Lower lobe of right lung (tissue), 2 donors: ENCODE measurements around the gene ZIM2. TPM values are rescaled to one million over a fixed set of nuclear protein-coding genes. Genes with fewer than 3 reads are reported as not detected.
A peak's percentile ranks its signal among the peaks of the same experiment; 100 is the strongest.

Experiments
- ATAC-seq, 2 donors: fragments of 200-7000 bp; cut with Tn5 transposase; one replicate each; pipeline ENCODE4 v1.9.1; 2020 to 2022; ENCODE audit warnings: mild to moderate bottlenecking in 2 of 2, moderate library complexity in 2 of 2
- DNase-seq: peaks from one replicate; pipeline ENCODE4 v3.0.0-alpha.2; 2020
- H3K27ac ChIP-seq: fragments of 200-600 bp; one replicate; pipeline ENCODE4 v1.8.0; 2022
- H3K27me3 ChIP-seq: fragments of 200-600 bp; one replicate; pipeline ENCODE4 v1.8.0; 2022; ENCODE audit warnings: low read depth
- H3K36me3 ChIP-seq: fragments of 200-600 bp; one replicate; pipeline ENCODE4 v1.8.0; 2022; ENCODE audit warnings: mild to moderate bottlenecking
- H3K4me1 ChIP-seq: fragments of 200-600 bp; one replicate; pipeline ENCODE4 v1.8.0; 2022
- H3K4me3 ChIP-seq: fragments of 200-600 bp; one replicate; pipeline ENCODE4 v1.8.0; 2022; ENCODE audit warnings: mild to moderate bottlenecking
- H3K9me3 ChIP-seq: fragments of 200-600 bp; one replicate; pipeline ENCODE4 v1.8.0; 2022
- intact Hi-C: fragments of 100-400 bp; cut with DNase I; formaldehyde crosslinking; loops from one replicate; pipeline ENCODE4 v1.11.0; 2022
- total RNA-seq: library from RNA; stranded (reverse); fragmentation: NEBNext Ultra II Directional; extraction: Animal tissue kit (Norgen Biotek cat#: 25700); gene quantifications from one replicate; pipeline ENCODE4 v1.2.1, GENCODE V29; 2021
- TF ChIP-seq, protein P1 (sequence below): fragments of 200-600 bp; IDR thresholded peaks from one replicate; pipeline ENCODE4 v1.8.0; 2022; ENCODE audit warnings: antibody characterized with exemption, mild to moderate bottlenecking
- donor health status: DM: no; HTN: yes; CAD: no; lungs with severe emphysema.

The ZIM2 gene
- total RNA-seq, 1 donor from 2014 or later = not detected

DNA sequence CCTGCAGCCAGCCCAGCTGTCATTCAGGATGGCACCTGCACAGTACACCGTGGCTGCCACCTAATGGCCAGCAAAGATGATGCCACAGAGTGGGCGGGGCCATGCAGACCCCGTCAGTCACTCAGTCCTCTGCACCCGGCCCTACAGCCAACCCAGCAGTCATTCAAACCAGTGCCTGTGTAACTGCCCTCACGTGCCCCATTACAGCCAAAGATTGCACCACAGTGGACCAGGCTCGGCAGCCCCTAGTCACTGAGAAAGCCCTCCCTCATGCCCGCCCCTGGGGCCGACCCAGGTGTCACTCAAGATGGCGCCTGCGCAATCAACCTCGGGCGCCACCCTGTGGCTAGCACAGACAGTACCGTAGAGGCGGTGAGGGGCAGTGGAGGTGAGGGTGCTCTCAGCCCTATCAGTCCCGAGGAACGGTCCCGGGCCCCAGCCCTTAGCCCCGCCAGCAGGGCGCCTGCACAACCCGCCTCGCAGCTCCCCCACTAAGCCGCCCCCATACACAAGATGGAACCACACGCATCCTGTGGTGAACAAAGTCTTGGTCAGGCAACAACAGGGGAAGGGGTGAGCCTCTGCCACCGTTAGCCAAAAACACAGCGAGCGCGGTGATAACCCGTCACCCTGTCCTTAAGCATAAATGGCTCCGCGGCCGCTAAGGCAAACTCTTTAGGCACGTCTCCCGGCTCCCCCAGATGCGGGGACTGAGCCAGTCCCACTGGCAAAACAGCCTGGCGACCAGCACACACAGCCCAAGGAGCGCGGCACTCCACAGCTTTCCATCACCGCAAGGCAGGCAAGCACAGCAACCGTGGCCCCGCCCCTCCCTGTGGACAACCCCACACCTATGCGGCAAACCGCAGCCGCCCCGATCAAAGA lies 2.3 kb downstream of the ZIM2 start:
- Histone ChIP-seq H3K4me1 (no peaks in the 10 kb centered on the region), H3K27ac (peak overlapping the region; percentile 70), H3K36me3 (no peaks in the 10 kb centered on the region), H3K27me3 (peaks cover 14% of the 10 kb centered on the region), H3K9me3 (peaks cover 5% of the 10 kb centered on the region), H3K4me3 (peak overlapping the region; percentile 44)
- TF ChIP-seq, protein P1, sequence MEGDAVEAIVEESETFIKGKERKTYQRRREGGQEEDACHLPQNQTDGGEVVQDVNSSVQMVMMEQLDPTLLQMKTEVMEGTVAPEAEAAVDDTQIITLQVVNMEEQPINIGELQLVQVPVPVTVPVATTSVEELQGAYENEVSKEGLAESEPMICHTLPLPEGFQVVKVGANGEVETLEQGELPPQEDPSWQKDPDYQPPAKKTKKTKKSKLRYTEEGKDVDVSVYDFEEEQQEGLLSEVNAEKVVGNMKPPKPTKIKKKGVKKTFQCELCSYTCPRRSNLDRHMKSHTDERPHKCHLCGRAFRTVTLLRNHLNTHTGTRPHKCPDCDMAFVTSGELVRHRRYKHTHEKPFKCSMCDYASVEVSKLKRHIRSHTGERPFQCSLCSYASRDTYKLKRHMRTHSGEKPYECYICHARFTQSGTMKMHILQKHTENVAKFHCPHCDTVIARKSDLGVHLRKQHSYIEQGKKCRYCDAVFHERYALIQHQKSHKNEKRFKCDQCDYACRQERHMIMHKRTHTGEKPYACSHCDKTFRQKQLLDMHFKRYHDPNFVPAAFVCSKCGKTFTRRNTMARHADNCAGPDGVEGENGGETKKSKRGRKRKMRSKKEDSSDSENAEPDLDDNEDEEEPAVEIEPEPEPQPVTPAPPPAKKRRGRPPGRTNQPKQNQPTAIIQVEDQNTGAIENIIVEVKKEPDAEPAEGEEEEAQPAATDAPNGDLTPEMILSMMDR = peak; percentile 35
- DNase-seq (peak; percentile 60), ATAC-seq (peak; percentile 57 to 66)
- intact Hi-C loops = no loop called here

DNA sequence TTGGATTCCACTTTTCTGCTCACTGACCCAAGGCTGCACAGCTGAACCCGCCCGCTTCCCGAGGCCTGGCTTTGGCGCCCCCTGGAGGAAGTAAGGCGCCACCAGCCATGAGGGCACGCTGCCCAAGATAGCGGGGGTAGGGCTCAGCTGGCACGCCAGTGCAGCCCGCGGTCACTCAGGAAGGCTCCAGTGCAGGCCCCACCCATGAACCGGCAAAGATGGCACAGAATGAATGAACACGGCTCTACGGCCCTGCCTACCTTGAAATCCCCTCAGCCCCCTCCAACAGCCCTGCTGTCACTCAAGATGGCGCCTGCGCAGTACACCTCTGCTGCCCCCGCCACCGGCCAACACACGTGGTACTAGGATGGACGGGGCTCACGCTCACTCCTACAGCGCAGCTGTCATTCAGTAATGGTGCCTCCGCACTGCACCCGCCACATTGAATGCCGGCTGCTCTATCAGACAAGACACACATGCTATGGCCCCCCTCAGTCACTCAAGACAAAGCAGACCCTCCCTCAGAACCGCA lies 3.0 kb downstream of the ZIM2 start:
- DNase-seq (peak; percentile 71), ATAC-seq (peak; percentile 10 to 51)
- TF ChIP-seq, protein P1 = peak; percentile 43
- intact Hi-C loops = no loop called here
- no peaks in the 10 kb centered on the region for H3K4me1 ChIP-seq
- H3K9me3 ChIP-seq = peaks cover 5% of the 10 kb centered on the region
- peak overlapping the region; percentile 70 for H3K27ac ChIP-seq
- peaks cover 14% of the 10 kb centered on the region for H3K27me3 ChIP-seq
- H3K36me3 ChIP-seq = no peaks in the 10 kb centered on the region
- H3K4me3 ChIP-seq = peak overlapping the region; percentile 44

DNA sequence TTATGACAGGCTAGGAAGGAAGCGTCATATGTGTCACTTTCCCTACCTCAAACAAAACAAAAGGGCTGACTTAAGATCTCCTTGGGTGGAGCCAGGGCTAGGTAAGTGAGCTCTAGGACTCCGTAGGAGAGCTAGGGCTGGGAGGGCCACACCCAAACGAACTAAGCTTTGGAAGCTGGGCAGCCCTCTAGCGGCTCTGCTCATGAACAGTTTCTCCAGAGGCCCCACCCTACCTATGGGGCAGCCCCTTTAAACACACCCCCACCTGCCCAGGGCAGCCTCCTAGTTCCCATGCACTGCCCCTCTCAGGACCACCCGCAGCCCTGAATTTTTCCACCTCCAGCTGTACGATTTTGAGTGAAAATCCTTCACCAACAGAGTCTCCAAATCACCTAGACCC lies 3.5 kb downstream of the ZIM2 start:
- Histone ChIP-seq H3K27me3 (peaks cover 14% of the 10 kb centered on the region), H3K4me3 (no peak overlapping the region), H3K9me3 (peaks cover 5% of the 10 kb centered on the region), H3K36me3 (no peaks in the 10 kb centered on the region), H3K4me1 (no peaks in the 10 kb centered on the region), H3K27ac (peak overlapping the region; percentile 21)
- TF ChIP-seq, protein P1 = no peak
- ATAC-seq (no peak), DNase-seq (no peak)
- intact Hi-C loops = no loop called here

DNA sequence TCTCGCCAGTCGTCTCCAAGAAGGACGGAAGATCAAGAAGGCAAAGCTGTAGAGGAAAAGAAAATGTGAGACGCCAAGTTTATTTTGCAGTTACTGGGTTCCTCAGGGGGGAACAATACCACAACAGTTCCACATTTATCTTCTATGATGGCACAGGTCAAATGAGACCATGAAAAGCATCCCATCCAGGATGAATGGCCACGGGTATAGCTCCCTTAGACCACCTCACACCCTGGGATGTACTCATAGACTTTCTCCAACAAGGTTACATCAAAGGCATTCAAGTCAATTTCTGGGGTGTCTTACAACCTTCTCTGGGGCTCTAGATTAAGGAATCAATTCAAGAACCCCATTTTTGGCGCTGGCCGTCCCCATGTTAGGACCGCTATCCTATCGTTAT lies 4.5 kb downstream of the ZIM2 start:
- intact Hi-C loops = no loop called here
- H3K9me3 ChIP-seq = peaks cover 5% of the 10 kb centered on the region
- TF ChIP-seq, protein P1 = no peak

DNA sequence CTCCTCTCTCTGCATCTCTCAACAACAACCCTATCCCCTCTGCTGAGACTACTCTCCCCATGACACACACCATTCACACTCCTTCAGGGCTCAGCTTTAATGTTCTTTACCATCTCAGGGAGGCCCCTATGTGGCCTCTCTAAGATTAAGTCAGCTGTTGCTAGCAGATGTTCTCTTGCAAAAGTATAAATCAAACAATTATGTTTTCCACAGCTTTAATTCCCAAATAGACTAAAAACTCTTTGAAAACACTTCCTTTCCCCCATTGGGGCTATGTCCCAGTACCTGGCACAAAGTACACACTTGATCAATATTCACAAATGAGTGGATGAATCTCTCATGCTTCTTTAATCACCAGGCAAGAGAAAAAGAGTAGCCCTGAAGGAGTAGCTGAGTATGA lies 5.1 kb downstream of the ZIM2 start:
- Histone ChIP-seq H3K4me3 (no peak overlapping the region), H3K27ac (no peak overlapping the region), H3K9me3 (peaks cover 5% of the 10 kb centered on the region), H3K36me3 (no peaks in the 10 kb centered on the region), H3K4me1 (peaks cover 8% of the 10 kb centered on the region), H3K27me3 (peaks cover 11% of the 10 kb centered on the region)
- DNase-seq (no peak), ATAC-seq (no peak)
- TF ChIP-seq, protein P1 = no peak
- intact Hi-C loops = no loop called here

More for the DNA sequence above, 4.5 kb downstream of the ZIM2 start:
- ATAC-seq (no peak), DNase-seq (no peak)
- no peak overlapping the region for H3K4me3 ChIP-seq
- peaks cover 14% of the 10 kb centered on the region for H3K27me3 ChIP-seq
- no peaks in the 10 kb centered on the region for H3K36me3 ChIP-seq
- peaks cover 8% of the 10 kb centered on the region for H3K4me1 ChIP-seq
- H3K27ac ChIP-seq = no peak overlapping the region
